ENCODE measurements around the gene CD81.

DNA sequence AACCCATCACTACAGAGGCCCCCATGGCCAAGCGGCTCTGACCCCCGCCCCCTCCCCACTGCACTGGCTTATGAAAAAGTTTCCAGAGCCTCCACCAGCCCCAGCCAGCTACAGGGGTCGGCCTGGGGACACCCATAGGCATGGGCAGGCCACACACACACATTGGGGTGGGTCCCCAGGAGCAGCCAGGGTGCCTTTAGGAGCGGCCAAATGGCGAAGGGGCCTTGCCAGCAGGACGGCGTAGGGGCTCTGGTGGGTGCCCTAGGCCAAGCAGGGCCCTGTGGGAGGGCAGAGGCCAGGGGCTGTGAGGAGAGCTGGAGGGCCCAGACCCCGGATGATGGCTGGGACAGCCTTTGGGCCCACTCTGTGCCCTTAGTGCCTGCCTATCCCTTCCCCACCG lies 33.5 kb downstream of the CD81 start:
- TF ChIP-seq CTCF (IDR thresholded peaks at IDR 0.05 in 2 of 3, conservative IDR thresholded peaks at IDR 0.05 in 1 of 3; ENCODE audit: control insufficient read depth in 2 of 3, extremely low read depth in 1 of 3, insufficient read depth in 1 of 3, low read depth in 3 of 3, low read length in 3 of 3) (no peak), HCFC1 (IDR thresholded peaks at IDR 0.05; ENCODE audit: low read length) (no peak), CEBPB (IDR thresholded peaks at IDR 0.05; ENCODE audit: borderline replicate concordance in 1 of 2, low read depth in 2 of 2, low read length in 2 of 2) (no peak), CBFB (IDR thresholded peaks at IDR 0.05; ENCODE audit: low read depth) (no peak), YY1 (IDR thresholded peaks at IDR 0.05; ENCODE audit: low read depth, low read length) (no peak), JUND (IDR thresholded peaks at IDR 0.05; ENCODE audit: low read depth, low read length) (no peak), REST (IDR thresholded peaks at IDR 0.05; ENCODE audit: low read depth, low read length) (no peak), SREBF1 (IDR thresholded peaks at IDR 0.05; ENCODE audit: low read length) (no peak), POLR2AphosphoS5 (IDR thresholded peaks at IDR 0.05; ENCODE audit: low read length) (no peak), POLR2A (IDR thresholded peaks at IDR 0.05; ENCODE audit: low read depth, low read length) (no peak)

All from GM12878 (cell line).